Activated CD8-positive, alpha-beta memory T cell treated with anti-CD3 and anti-CD28 coated beads for 24 hours (primary cell): Measurements from ENCODE around the gene ARHGEF40.

ENCODE experiments used
- DNase-seq: peaks from one replicate; pipeline ENCODE4 v3.0.0-alpha.2; 2020

The ARHGEF40 gene

DNA sequence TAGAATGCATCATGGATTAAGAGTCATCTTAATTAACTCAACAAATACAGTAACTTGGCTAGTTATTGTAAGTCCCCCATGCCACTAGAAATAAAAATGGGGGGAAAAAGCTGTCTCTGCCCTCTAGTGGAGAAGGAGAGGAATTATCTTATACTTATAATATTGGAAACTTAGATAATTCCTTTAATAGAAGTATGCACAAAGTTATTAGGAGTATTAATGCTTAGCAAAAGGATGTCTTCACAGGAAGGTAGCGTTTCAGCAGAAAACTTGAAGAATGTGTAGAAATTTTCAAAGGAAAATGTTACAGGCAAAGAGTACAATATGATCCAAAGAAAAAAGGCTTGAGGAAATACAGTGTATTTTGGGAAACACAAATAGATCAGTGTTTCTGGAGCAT, 65.9 kb downstream of the ARHGEF40 start:
- DNase-seq: no peak
